ENCODE data around the gene DNAJC25. TPM values are rescaled to one million over a fixed set of nuclear protein-coding genes. Genes with fewer than 3 reads are reported as not detected.
A peak's percentile ranks its signal among the peaks of the same experiment; 100 is the strongest.
"Not testable (repeated sequence)": the region's sequence is repeated elsewhere in the genome, so short reads cannot be mapped to it uniquely, and the experiment has no call there.

Gene DNAJC25
- total RNA-seq, 1 donor from 2014 or later = 6.6 TPM

GRCh38 chr9:111615928-111616327, 15.2 kb upstream of the DNAJC25 start:
- ATAC-seq = no peak
- no peaks in the 10 kb centered on the region for H3K4me1 ChIP-seq
- no peaks in the 10 kb centered on the region for H3K27me3 ChIP-seq
- H3K27ac ChIP-seq = no peak overlapping the region
- DNase-seq = no peak
- H3K9me3 ChIP-seq = no peaks in the 10 kb centered on the region
- no peak overlapping the region for H3K4me3 ChIP-seq
- intact Hi-C loops (cut with DNase I) = no loop called here
- H3K36me3 ChIP-seq = no peaks in the 10 kb centered on the region
- TF ChIP-seq CTCF (IDR thresholded peaks at IDR 0.05) = no peak

- DNase-seq; intact Hi-C loops (cut with DNase I): not testable (repeated sequence)
Measured at GRCh38 chr9:111617349-111617748, 13.8 kb upstream of the DNAJC25 start.

DNA sequence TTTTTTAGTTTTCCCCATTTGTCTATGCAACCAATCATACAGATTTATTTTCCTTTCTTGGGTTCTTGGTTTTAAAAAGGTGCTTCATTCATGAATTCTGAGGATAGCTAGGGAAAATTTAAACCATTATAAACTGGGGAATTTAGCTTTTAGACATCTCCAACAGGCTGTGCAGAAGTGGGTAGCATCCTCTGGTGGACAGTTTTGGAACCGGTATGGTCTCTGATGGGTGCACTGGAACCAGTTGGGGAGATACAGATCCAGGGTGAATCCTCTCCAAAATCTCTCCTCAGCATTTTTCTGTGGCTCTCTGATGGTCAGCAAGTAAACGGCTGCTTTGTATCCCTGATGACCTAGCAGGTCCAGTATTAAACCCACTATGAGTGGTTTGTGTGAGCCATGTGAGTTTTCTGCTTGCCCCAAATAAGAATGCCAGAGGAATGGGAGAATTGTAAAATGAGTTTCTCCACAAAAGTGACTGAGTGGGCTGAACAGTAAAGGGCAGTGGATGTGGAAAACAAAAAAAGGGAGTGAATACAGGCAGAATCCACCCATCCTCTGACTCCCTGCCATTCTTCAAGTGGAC, 9.1 kb upstream of the DNAJC25 start:
- intact Hi-C loops (cut with DNase I) = no loop called here
- TF ChIP-seq CTCF (IDR thresholded peaks at IDR 0.05) = peak; percentile 93
- Histone ChIP-seq H3K27ac (no peak overlapping the region), H3K9me3 (no peaks in the 10 kb centered on the region), H3K36me3 (no peaks in the 10 kb centered on the region), H3K4me3 (no peak overlapping the region), H3K4me1 (peaks cover 8% of the 10 kb centered on the region), H3K27me3 (no peaks in the 10 kb centered on the region)
- peak; percentile 95 for ATAC-seq
- DNase-seq = no peak

More at GRCh38 chr9:111617349-111617748, 13.8 kb upstream of the DNAJC25 start:
- not testable (repeated sequence) for H3K36me3 ChIP-seq, ATAC-seq, H3K4me3 ChIP-seq, H3K27me3 ChIP-seq, H3K27ac ChIP-seq, H3K9me3 ChIP-seq, H3K4me1 ChIP-seq

GRCh38 chr9:111622626-111623025, 8.5 kb upstream of the DNAJC25 start:
- ATAC-seq = peak; percentile 75
- H3K27me3 ChIP-seq = no peaks in the 10 kb centered on the region
- no peaks in the 10 kb centered on the region for H3K36me3 ChIP-seq
- H3K4me3 ChIP-seq = no peak overlapping the region
- no peaks in the 10 kb centered on the region for H3K9me3 ChIP-seq
- DNase-seq = peak; percentile 68
- no peak overlapping the region for H3K27ac ChIP-seq
- TF ChIP-seq CTCF (IDR thresholded peaks at IDR 0.05) = no peak
- peaks cover 8% of the 10 kb centered on the region for H3K4me1 ChIP-seq
- intact Hi-C loops (cut with DNase I) = no loop called here

DNA sequence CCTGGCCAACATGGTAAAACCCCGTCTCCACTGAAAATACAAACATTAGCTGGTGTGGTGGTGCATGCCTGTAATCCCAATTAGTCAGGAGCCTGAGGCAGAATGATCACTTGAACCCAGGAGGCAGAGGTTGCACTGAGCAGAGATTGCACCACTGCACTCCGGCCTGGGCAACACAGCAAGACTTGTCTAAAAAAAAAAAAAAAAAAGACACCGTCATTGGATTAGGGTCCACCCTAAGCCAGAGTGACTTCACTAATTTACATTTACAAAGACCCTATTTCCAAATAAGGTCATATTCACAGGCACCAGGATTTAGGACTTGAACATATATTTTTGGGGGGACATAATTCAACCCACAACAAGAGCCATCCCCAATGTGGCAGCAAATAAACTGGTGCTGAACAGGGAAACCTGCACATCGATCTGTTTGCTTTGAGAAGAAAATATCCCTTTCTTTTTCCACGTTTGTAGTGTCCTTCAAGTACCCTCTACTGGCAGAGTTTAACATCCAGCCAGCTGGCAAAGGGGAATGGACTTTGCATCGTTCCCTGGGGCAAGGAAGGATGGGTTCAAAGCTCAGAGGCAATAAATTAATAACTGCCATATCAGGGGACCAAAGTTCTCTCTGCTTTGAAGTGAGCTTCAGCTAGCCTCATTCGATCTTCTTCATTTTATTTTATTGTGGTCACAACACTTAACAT, 3.7 kb upstream of the DNAJC25 start:
- ATAC-seq (no peak), DNase-seq (no peak)
- Histone ChIP-seq H3K27ac (no peak overlapping the region), H3K4me3 (no peak overlapping the region), H3K36me3 (no peaks in the 10 kb centered on the region), H3K27me3 (no peaks in the 10 kb centered on the region), H3K9me3 (no peaks in the 10 kb centered on the region), H3K4me1 (peaks cover 16% of the 10 kb centered on the region)
- intact Hi-C loops (cut with DNase I) = no loop called here
- no peak for TF ChIP-seq CTCF (IDR thresholded peaks at IDR 0.05)

GRCh38 chr9:111628411-111628810, 2.7 kb upstream of the DNAJC25 start:
- Histone ChIP-seq H3K9me3 (no peaks in the 10 kb centered on the region), H3K27ac (no peak overlapping the region), H3K4me3 (no peak overlapping the region), H3K4me1 (peaks cover 14% of the 10 kb centered on the region), H3K27me3 (no peaks in the 10 kb centered on the region), H3K36me3 (no peaks in the 10 kb centered on the region)
- DNase-seq (no peak), ATAC-seq (no peak)
- no peak for TF ChIP-seq CTCF (IDR thresholded peaks at IDR 0.05)
- intact Hi-C loops (cut with DNase I) = no loop called here
